ENCODE measurements around the gene FAM83B.
"Not testable (repeated sequence)": the region's sequence is repeated elsewhere in the genome, so short reads cannot be mapped to it uniquely, and the experiment has no call there.

FAM83B gene

DNA sequence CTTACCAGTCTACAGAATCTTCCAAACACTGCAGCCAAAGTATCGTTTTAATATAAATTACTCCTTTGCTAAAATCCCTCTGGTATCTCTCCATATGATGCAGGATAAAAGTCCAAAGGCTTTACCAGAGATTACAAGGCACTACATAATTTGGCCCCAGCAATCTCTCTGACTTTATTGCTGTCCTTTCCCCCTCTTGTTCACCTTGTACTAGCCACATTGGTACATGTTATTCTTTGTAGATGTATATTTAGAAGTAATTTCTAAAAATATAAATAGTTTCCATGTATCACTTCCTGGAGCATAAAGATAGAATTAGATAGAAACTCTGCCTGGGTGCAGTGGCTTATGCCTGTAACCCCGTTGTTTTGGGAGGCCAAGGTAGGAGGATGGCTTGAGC, 28.7 kb upstream of the FAM83B start:
- ATAC-seq (ENCODE audit: low read depth) (no peak), DNase-seq (ENCODE audit: low spot score) (no peak)
- Histone ChIP-seq H3K27me3 (ENCODE audit: insufficient read depth, poor library complexity, severe bottlenecking) (no peaks in the 10 kb centered on the region), H3K4me1 (ENCODE audit: insufficient read depth, poor library complexity, severe bottlenecking) (no peaks in the 10 kb centered on the region), H3K9me3 (ENCODE audit: severe bottlenecking) (no peaks in the 10 kb centered on the region), H3K27ac (ENCODE audit: poor library complexity, severe bottlenecking) (no peak overlapping the region), H3K36me3 (ENCODE audit: low read depth) (no peaks in the 10 kb centered on the region), H3K4me3 (ENCODE audit: severe bottlenecking) (no peak overlapping the region)
- TF ChIP-seq, protein P1, sequence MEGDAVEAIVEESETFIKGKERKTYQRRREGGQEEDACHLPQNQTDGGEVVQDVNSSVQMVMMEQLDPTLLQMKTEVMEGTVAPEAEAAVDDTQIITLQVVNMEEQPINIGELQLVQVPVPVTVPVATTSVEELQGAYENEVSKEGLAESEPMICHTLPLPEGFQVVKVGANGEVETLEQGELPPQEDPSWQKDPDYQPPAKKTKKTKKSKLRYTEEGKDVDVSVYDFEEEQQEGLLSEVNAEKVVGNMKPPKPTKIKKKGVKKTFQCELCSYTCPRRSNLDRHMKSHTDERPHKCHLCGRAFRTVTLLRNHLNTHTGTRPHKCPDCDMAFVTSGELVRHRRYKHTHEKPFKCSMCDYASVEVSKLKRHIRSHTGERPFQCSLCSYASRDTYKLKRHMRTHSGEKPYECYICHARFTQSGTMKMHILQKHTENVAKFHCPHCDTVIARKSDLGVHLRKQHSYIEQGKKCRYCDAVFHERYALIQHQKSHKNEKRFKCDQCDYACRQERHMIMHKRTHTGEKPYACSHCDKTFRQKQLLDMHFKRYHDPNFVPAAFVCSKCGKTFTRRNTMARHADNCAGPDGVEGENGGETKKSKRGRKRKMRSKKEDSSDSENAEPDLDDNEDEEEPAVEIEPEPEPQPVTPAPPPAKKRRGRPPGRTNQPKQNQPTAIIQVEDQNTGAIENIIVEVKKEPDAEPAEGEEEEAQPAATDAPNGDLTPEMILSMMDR (IDR thresholded peaks at IDR 0.05; ENCODE audit: poor library complexity, severe bottlenecking): no peak

DNA sequence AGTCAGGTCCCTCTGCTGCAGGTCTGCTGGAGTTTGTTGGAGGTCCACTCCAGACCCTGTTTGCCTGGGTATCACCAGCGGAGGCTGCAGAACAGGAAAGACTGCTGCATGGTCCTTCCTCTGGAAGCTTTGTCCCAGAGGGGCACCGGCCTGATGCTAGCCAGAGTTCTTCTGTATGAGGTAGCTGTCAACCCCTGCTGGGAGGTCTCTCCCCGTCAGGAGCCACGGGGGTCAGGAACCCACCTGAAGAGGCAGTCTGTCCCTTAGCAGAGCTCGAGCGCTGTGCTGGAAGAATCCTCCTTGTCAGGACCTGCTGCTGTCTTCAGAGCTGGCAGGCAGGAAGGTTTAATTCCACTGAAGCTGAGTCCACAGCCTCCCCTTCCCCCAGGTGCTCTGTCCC, 22.3 kb upstream of the FAM83B start:
- ATAC-seq (ENCODE audit: low read depth); H3K27ac ChIP-seq (ENCODE audit: poor library complexity, severe bottlenecking); H3K9me3 ChIP-seq (ENCODE audit: severe bottlenecking); H3K4me3 ChIP-seq (ENCODE audit: severe bottlenecking); H3K27me3 ChIP-seq (ENCODE audit: insufficient read depth, poor library complexity, severe bottlenecking); H3K4me1 ChIP-seq (ENCODE audit: insufficient read depth, poor library complexity, severe bottlenecking); DNase-seq (ENCODE audit: low spot score); H3K36me3 ChIP-seq (ENCODE audit: low read depth): not testable (repeated sequence)

DNA sequence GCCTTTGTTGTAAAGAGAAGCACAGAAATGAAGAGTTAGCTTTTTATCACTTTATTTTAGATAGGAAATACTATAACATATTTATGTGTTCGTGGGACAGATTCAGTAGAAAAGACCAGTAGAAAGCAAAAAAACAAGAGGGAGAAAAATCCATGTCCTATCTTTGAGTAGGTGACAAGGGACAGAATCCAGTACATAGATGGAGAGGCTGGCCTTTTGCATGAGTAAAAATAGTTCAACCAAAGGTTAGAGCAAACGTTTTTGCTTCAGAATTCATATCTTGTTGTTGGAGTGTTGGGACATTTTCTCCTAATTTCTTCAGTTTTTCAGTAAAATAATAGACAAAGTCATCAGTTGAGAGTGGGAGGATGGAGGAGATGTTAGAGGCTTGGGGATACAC, 19.6 kb upstream of the FAM83B start:
- H3K4me1 ChIP-seq (ENCODE audit: insufficient read depth, poor library complexity, severe bottlenecking): no peaks in the 10 kb centered on the region
- DNase-seq (ENCODE audit: low spot score) (no peak), ATAC-seq (ENCODE audit: low read depth) (no peak)
- no peak overlapping the region for H3K27ac ChIP-seq (ENCODE audit: poor library complexity, severe bottlenecking)
- no peaks in the 10 kb centered on the region for H3K27me3 ChIP-seq (ENCODE audit: insufficient read depth, poor library complexity, severe bottlenecking)
- H3K4me3 ChIP-seq (ENCODE audit: severe bottlenecking): no peak overlapping the region
- no peaks in the 10 kb centered on the region for H3K36me3 ChIP-seq (ENCODE audit: low read depth)
- H3K9me3 ChIP-seq (ENCODE audit: severe bottlenecking): no peaks in the 10 kb centered on the region
- TF ChIP-seq, protein P1 (IDR thresholded peaks at IDR 0.05; ENCODE audit: poor library complexity, severe bottlenecking): no peak

DNA sequence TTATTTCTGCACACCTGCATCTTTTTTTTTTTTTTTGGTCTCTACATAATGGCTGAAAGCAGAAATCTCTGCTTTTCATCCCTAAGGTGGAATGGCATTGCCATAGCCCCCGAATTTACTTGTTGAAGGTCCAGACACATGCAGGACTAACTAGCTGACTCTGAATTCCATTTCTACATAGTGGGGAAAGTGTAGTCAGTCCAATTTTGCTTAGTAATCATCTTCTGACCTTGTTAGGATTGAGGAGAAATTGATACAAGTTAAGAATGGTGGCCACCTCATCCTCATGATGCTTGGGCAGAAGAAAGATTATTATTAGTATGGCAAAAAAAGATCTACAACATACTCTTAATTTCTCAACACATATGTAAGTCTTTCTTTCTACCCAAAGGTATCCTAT, 16.4 kb upstream of the FAM83B start:
- H3K4me3 ChIP-seq (ENCODE audit: severe bottlenecking): no peak overlapping the region
- DNase-seq (ENCODE audit: low spot score) (no peak), ATAC-seq (ENCODE audit: low read depth) (no peak)
- TF ChIP-seq, protein P1 (IDR thresholded peaks at IDR 0.05; ENCODE audit: poor library complexity, severe bottlenecking): no peak
- no peaks in the 10 kb centered on the region for H3K27me3 ChIP-seq (ENCODE audit: insufficient read depth, poor library complexity, severe bottlenecking)
- H3K4me1 ChIP-seq (ENCODE audit: insufficient read depth, poor library complexity, severe bottlenecking): no peaks in the 10 kb centered on the region
- H3K9me3 ChIP-seq (ENCODE audit: severe bottlenecking): no peaks in the 10 kb centered on the region
- H3K27ac ChIP-seq (ENCODE audit: poor library complexity, severe bottlenecking): no peak overlapping the region
- no peaks in the 10 kb centered on the region for H3K36me3 ChIP-seq (ENCODE audit: low read depth)

DNA sequence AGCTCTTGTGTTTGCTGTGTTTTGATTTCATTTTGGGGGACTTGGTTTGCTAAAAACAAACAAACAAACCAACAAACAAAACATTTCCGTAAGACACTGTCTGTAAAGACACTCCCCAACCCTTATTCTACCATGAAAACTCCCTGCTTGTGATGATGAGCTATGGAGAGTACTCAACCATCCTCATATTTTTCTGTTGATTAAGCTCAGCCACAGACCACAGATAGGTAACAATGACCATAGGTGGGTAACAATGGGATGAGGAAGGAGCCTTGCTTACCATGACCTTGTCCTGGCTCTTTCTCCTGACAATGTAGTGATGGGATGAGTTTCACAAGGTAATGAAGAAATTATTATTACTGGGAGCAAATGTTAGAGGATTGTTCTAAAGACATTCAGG, 11.4 kb upstream of the FAM83B start:
- DNase-seq (ENCODE audit: low spot score): no peak
- Histone ChIP-seq H3K4me1 (ENCODE audit: insufficient read depth, poor library complexity, severe bottlenecking) (no peaks in the 10 kb centered on the region), H3K9me3 (ENCODE audit: severe bottlenecking) (no peaks in the 10 kb centered on the region), H3K27ac (ENCODE audit: poor library complexity, severe bottlenecking) (no peak overlapping the region), H3K27me3 (ENCODE audit: insufficient read depth, poor library complexity, severe bottlenecking) (no peaks in the 10 kb centered on the region), H3K4me3 (ENCODE audit: severe bottlenecking) (no peak overlapping the region), H3K36me3 (ENCODE audit: low read depth) (no peaks in the 10 kb centered on the region)
- TF ChIP-seq, protein P1 (IDR thresholded peaks at IDR 0.05; ENCODE audit: poor library complexity, severe bottlenecking): no peak
- no peak for ATAC-seq (ENCODE audit: low read depth)
